ENCODE measurements around the gene FBXO41.

GRCh38 chr2:73212098-73212447, 72.2 kb downstream of the FBXO41 start:
- TF ChIP-seq, protein P1, sequence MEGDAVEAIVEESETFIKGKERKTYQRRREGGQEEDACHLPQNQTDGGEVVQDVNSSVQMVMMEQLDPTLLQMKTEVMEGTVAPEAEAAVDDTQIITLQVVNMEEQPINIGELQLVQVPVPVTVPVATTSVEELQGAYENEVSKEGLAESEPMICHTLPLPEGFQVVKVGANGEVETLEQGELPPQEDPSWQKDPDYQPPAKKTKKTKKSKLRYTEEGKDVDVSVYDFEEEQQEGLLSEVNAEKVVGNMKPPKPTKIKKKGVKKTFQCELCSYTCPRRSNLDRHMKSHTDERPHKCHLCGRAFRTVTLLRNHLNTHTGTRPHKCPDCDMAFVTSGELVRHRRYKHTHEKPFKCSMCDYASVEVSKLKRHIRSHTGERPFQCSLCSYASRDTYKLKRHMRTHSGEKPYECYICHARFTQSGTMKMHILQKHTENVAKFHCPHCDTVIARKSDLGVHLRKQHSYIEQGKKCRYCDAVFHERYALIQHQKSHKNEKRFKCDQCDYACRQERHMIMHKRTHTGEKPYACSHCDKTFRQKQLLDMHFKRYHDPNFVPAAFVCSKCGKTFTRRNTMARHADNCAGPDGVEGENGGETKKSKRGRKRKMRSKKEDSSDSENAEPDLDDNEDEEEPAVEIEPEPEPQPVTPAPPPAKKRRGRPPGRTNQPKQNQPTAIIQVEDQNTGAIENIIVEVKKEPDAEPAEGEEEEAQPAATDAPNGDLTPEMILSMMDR (IDR thresholded peaks at IDR 0.05; ENCODE audit: low read depth, low read length, poor library complexity, severe bottlenecking), result no peak
- no peak for TF ChIP-seq EZH2phosphoT487 (IDR thresholded peaks at IDR 0.05; ENCODE audit: borderline replicate concordance, low read length)
